Activated CD8-positive, alpha-beta memory T cell treated with anti-CD3 and anti-CD28 coated beads, Interleukin-2, amount 50 U/mL, for 48 hours (primary cell): Measurements from ENCODE around the gene ZNHIT3.

ENCODE experiments used
- DNase-seq: peaks from one replicate; pipeline ENCODE4 v3.0.0-alpha.2; 2020

Gene ZNHIT3

DNA sequence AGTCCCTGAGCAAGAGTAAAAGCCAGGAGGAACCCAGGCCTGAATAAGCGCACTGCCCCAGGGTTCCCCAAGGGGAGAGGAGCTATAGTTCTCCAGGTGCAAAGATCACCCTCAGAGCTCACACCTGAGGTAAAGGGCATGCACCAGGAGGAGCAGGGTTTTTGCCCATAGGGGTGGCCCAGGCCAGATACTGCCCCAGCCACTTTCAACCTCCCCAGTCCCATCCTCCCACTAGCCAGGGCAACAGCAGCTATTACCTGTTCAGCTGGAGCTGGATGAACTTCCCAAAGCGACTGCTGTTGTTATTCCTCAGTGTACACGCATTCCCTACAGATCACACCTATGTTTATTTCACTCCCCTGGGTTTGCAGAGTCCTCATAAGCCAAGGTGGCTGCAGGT, 28.4 kb downstream of the ZNHIT3 start:
- DNase-seq, result peak; percentile 42

DNA sequence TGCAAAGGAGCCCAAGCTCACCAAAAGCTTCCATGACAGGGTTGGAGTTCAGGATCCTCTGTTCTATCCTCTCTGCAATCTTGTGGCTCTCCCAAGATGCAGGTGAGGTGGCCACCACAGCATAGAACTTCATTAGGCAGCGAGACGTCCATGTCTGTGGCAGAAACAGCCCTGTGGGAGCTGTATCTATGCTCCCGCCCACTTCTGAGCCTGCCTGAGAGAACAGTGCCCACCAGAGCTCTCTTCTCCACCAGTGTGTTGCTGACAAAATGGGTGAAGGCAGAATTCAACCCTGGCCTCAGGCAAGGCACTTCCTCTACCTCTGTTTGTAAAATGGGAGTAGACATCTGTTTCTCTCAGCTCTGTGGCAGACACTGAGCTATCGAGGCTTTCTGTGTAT, 29.4 kb downstream of the ZNHIT3 start:
- peak; percentile 17 for DNase-seq

DNA sequence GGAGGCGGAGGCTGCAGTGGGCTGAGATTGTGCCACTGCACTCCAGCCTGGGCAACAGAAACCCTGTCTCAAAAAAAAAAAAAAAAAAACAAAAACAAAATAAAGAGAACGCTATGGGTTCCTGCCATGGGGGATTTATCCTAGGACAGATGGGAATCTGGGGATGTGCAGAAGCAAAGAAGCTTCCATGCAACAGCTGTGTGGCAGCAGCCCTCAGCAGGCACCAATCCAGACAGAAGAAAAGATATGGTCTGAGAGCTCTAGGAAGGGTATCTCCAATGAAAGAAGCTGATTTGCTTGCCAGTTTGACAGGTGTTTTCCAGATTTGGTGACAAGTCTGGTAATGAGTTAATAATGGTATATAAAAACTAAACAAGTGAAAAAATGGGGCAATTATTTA, 36.6 kb downstream of the ZNHIT3 start:
- no peak for DNase-seq

DNA sequence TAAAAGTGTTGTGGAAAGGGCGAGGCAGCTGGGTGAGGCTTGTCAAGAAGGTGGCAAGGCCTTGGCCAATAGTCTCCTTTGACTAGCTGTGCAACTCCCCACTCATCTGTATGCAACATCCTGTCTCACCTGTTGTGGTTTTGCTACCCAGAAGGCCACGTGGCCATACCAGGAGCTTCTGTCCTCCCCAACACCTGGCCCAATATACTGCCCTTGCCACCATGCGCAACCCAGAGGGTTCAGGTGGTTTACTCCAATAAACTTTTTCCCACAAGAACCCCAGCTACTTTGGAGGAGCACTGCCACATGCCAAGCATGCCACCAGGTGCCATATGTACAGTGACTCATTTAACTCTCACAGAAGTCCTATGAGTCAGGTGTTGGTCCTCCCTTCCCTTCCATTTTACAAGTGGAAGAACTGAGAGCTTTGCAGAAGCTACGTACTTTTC, 38.0 kb downstream of the ZNHIT3 start:
- peak; percentile 54 for DNase-seq

DNA sequence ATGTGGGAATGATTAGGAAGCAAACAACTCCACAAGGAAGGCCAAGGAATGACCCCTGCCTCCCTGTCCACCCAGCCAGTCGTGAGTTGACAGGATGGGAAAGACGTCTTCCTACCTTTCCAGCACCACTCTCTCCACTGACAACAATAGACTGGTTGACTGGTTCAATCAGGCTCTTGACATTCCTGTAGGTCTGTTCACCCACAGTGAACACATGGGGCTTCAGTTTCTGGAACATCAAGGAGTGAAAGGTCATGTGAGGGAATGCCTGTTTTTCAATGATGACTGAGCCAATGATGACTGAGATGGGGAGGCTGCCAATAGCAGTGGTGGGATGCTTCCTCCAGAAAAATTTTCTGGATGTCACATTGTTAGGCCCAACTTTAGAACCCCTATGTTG, 38.6 kb downstream of the ZNHIT3 start:
- peak; percentile 36 for DNase-seq

DNA sequence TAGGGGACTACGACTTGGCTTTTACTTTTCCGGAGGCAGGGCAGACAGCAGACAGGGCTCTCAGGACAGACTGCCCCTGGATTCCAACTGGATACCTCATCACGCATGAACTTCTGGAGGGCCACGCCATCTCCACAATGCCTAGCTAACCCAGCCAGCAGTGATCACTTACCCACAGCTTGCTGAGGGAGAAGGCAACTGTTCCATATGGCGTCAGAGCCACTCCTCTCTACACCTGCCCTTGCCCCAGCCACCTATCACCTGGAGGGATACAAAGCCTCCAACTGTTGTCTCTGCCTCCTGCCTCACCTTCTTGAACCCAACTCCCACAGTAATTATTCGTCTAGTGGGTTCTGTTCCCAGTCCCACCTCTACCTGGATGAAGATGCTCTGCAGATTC, 39.4 kb downstream of the ZNHIT3 start:
- peak; percentile 45 for DNase-seq

DNA sequence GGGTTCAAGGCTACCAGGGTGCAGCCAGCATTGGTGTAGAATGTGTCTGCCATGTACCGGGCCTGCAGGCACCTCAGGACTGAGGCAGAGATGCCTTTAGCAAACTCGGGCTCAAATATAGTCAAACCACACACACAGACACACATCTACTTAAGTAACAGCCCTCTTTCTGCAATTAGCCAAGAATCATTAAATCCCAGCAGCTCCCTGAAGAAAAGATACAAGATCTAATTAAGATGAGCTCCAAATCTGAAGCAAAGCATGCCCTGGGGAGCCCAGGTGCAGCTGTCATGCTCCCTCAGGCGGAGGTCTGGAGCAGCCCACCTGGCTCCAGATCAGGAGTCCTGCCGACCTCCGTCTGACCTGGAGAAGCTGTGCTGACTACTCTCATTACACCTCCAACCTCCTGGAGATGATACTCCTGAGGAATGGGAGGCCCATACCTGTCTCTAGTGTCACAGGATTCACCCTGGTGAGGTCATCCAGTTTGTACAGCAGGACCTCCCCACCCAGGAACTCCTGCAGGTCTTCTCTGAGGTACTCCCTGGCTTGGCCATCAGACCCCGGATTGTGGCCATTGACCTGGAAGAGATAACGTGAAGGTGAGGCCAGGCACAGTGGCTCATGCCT, 41.3 kb downstream of the ZNHIT3 start:
- peak; percentile 43 for DNase-seq

DNA sequence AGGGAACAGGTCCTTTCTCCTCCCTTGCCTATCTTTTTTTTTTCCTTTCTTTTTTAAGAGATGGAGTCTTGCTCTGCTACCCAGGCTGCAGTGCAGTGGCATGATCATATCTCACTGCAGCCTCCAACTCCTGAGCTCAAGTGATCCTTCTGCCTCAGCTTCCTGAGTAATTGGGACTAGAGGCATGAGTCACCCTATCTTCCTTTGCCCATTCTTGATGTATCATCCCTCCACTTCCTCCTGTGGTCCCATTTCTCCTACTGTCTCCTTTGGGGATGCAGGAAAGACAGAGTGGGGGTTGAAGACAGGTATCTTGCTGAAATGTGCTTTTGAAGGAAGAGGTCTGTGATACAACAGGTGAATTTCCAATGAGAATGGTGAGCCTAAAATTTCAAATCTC, 42.6 kb downstream of the ZNHIT3 start:
- DNase-seq, result no peak

DNA sequence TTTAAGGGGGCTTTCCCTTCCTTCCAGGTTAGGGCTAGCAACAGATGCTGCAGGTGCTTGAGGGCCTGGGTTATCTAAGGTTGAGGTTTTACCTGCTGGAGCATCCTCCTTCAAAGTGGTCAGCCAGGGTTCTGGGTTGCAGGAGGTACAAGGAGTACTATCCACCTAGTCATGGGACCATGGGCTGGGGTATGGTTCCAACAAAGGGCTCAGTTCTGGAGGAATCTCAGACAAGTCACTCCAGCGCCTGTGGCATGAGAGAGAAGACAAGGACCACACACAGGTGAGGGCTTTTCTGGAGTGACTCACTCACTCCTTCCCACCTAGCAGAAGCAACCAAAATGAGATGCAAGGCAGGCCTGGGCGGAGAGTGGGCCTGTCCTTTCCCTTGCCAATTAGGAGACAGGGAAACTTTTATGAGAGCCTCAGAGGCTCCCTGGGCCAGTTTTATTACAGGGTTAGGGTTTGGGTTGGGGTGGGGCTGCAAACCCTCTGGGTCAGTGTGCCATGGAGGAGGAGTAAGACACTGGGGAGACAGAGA, 46.0 kb downstream of the ZNHIT3 start:
- DNase-seq, result peak; percentile 49

DNA sequence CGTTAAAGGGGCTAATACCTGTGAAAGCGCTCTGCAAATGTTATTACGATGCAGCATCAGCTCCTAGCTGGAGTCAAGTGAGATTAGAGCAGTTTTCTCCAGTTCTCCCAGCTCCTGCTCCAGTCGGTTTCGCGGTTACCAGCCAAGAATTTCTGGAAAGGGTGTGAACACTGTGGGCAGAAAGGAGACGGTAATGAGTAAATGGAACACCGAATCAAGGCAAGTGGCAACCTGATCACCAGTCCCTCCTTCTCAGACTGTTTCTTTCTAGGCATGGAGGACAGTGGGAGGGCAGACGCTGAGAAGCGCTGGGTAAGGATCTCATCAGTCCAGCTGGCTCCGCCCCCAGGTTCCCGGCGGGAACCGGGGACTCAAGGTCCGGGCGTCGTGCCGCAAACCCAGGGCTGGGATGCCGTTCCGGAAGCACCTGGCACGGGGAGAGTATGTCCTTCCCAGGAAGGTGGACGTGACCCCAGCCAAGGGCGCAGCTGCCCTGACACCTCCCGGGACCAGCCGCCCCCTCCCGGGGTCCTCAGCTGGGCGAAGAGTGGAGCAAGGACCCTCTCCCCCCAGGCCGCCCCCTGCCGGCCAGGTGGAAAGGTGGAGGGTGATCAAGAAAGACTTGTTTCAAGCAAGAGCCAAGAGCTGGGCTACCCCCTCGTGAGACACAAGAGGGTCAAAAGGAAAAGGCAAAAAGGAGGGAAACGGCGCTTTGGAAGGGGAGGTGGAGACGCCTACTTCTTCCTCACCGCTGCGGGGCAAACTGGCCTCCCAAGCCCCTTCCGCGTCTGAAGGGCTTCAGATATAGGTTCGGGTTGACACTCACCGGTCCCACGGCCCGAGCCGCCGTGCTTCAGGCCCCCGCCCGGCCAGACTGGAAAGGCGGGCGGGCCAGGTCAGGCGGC, 47.7 kb downstream of the ZNHIT3 start:
- DNase-seq, result peak; percentile 79

DNA sequence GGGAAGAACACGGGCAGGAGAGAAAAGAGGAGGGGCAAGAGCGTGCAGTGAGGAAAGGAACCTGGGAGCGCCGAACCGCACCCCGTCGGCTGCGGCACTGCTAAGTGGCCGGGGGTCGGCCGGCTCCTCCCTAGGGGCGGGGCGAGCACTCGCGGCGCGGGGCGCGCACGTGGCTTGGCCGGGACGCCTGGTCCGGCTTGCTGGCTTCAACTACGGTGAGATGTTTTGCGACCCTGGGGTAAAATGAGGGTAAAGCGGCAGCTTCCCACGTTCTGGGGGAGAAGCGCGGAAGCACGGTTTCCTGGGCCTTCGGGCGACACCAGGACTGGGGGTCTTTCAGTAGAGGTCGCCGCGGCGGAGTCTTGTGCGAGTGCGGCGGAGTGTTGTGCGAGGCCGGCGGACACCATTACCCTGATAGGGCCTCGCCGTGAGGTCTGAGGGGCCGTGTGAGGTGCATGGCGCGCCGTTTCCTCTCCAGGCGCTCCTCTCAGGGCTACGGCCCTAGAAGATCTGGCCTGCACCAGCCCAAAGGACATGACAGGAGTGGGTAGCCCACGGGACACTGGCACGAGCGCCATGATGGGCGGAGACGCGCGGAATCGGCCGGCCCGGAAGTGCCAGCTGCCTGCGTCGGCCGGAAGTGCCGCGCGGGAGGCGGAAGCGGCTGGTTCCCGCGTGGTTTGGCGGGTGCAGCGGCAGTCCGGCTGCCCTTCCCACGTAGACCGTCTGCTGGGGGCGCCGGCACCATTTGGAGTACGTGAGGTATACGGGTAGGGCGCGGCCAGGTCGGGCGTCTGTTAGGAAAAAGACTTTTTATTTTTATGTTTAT, 48.6 kb downstream of the ZNHIT3 start, which contains the start of the genes MYO19 and PIGW:
Gene MYO19, minus strand, starts transcription at position 29 of the 829 bp plus-strand sequence. CDS start 2,330 bp downstream, outside the sequence.
Gene PIGW, plus strand, starts transcription at position 148 of the 829 bp plus-strand sequence. CDS start 2,115 bp downstream, outside the sequence.
- peak; percentile 93 for DNase-seq

DNA sequence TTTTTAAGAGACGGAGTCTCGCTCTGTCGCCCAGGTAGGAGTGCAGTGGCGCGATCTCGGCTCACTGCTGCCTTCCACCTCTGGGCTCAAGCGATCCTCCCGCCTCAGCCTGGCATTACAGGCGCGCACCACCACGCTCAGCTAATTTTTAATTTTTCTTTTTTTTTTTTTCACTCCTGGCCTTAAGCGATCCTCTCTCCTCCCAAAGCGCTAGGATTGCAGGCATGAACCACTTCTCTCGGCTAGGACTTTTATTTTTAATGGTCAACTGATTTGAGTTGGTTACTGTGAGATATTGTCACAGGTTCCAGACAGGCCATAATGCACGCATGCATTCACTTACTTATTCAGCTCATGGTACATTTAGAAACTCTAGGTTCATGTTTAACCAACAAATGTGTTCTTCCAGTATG, 49.2 kb downstream of the ZNHIT3 start:
- no peak for DNase-seq

DNA sequence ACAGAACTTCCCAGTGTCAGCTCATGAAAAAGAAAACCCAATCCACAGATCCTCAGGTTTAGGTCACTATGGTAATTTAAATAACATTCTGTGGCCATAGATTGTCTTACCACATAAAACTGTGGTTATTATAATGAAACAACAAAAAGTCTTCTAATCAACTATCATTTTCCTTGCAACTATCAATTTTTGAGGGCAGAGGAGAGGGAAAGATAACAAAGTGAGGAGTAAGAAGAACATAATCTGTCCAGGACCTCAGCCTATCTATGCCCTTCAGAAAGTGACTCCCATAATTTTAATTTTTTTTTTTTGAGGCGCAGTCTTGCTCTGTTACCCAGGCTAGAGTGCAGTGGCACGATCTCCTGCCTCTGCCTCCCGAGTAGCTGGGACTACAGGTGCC, 54.2 kb downstream of the ZNHIT3 start:
- DNase-seq, result no peak

DNA sequence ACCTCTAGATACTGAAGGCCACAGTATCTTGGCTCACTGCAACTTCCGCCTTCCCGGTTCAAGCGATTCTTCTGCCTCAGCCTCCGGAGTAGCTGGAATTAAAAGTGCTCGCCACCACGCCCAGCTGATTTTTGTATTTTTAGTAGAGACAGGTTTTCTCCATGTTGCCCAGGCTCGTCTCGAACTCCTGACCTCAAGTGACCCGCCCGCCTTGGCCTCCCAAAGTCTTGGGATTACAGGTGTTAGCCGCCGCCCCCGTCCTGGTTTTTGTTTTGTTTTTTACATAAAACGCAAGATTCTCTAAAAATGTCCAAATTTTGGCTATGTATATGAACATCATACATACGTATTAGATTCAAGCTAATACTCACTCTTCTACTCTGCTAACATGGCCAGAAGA, 56.3 kb downstream of the ZNHIT3 start:
- DNase-seq, result no peak

DNA sequence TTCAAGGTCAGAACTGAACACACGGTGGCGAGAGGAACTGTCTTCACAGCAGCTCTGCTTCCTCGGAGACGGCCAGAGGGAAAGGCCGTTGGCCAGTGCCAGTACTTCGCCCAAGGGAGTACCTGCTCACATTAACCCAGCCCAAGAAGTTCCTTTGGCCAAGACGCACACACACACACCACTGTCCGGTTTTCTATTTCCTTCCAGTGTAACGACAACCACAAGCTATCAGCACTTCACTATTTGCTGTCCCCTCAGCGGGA, 57.5 kb downstream of the ZNHIT3 start:
- DNase-seq, result no peak

DNA sequence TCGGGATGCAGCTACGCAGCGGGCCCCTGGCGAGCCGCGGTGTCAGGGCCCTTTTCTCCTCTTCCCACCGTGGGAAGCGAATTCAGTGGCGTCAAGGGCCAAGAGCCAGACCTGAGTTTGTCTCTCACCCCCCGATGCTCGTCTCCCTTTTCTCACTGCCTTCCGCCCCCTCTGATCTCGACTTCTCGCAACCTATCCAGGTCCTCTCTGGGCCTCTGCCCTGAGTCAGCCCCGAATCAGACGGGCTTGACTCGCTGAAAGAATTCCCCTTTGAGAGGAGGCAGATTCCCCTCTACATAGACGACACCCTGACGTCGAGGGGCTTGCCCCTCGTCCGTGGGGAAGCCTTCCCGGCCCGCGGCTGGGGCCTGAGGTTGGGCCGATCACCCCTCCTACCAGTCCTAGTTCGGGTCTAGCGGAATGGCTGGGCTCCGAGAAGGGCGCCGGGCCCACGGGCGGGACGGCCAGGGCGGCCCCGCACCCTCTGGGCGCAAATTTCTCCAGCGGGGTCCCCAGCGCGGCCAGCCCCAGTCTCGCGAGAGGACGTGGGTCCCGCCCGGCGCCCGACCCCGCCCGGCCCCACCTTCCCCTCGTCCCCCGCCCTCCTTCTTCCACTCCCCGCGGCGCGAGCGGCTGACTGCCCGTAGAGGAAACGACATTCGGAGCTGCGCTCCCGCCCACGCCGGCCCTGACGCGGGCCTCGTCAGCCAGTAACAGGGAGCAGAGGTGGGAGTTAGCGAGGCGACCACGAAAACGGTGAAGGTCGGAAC, 58.0 kb downstream of the ZNHIT3 start, which contains the start of gene GGNBP2:
Gene GGNBP2, plus strand, starts transcription at position 613 of the 770 bp plus-strand sequence. CDS start 806 bp downstream, outside the sequence.
- DNase-seq, result peak; percentile 93

DNA sequence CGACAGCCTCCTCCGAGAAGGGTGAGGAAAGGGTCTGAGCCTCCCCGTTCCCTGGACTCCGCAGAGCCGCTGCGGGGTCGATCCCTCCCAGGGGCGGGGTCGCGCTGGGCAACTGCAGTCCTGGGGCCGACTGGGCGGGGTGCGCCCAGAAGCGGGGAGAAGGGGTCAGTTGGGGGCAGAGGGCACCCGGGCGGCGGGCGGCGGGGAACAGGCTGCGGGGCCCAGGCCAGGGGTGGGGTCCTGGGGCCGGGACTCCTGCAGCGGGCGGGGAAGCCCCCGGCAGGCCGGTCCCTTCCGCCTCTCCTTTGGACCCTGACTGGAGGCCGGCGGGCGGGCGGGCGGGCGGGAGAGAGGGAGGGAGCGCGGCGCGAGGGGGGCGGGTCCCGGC, 58.6 kb downstream of the ZNHIT3 start:
- no peak for DNase-seq
